Lung (tissue), 12 donors: ENCODE data around the gene ARHGAP35. TPM values are rescaled to one million over a fixed set of nuclear protein-coding genes. Genes with fewer than 3 reads are reported as not detected.
"Not testable (repeated sequence)": the region's sequence is repeated elsewhere in the genome, so short reads cannot be mapped to it uniquely, and the experiment has no call there.

Experiments
- ATAC-seq: fragments of 200-7000 bp; cut with Tn5 transposase; one replicate; pipeline ENCODE4 v1.9.1; 2020; ENCODE audit warnings: moderate number of reproducible peaks; ENCODE audit not compliant: insufficient read depth, low FRiP score
- DNase-seq, 3 donors: peaks; one replicate each; pipeline ENCODE4 v3.0.0-alpha.2; 2013 to 2017
- H3K27ac ChIP-seq, 2 donors: one replicate each; pipeline ENCODE4 v1.5.1; 2013; ENCODE audit warnings: mild to moderate bottlenecking in 2 of 2, moderate library complexity in 2 of 2, control low read depth in 1 of 2, inconsistent platforms in 1 of 2, low read depth in 1 of 2, low read length in 1 of 2
- H3K27me3 ChIP-seq, 3 donors: one replicate each; pipeline ENCODE4 v1.5.1; 2013; ENCODE audit warnings: low read length in 2 of 3; ENCODE audit not compliant: control insufficient read depth in 3 of 3, insufficient read depth in 3 of 3
- H3K36me3 ChIP-seq, 4 donors: one replicate each; pipeline ENCODE4 v1.5.1; 2013; ENCODE audit warnings: low read length in 4 of 4, mild to moderate bottlenecking in 1 of 4, moderate library complexity in 1 of 4; ENCODE audit not compliant: control insufficient read depth in 4 of 4, insufficient read depth in 4 of 4
- H3K4me1 ChIP-seq, 5 donors: one replicate each; pipeline ENCODE4 v1.5.1; 2013; ENCODE audit warnings: low read length in 5 of 5, mild to moderate bottlenecking in 2 of 5, moderate library complexity in 1 of 5; ENCODE audit not compliant: control insufficient read depth in 5 of 5, insufficient read depth in 5 of 5
- H3K4me3 ChIP-seq: one replicate; pipeline ENCODE4 v1.5.1; 2013; ENCODE audit warnings: mild to moderate bottlenecking, control low read depth, moderate library complexity
- H3K9ac ChIP-seq, 2 donors: one replicate each; pipeline ENCODE4 v1.5.1; 2013; ENCODE audit warnings: low read length in 2 of 2, control low read depth in 1 of 2; ENCODE audit not compliant: insufficient read depth in 1 of 2
- H3K9me3 ChIP-seq, 4 donors: one replicate each; pipeline ENCODE4 v1.5.1; 2013; ENCODE audit warnings: low read length in 3 of 4, mild to moderate bottlenecking in 1 of 4, moderate library complexity in 1 of 4; ENCODE audit not compliant: control insufficient read depth in 4 of 4, insufficient read depth in 3 of 4
- CTCF ChIP-seq: IDR thresholded peaks from 2 replicates; pipeline ENCODE4 v1.5.1; 2012; ENCODE audit warnings: mild to moderate bottlenecking; ENCODE audit errors: control extremely low read depth, extremely low read depth
- WGBS, 2 donors: extraction: QIAGEN DNeasy Blood & Tissue Kit; methylation state at CpG; one replicate each; pipeline ENCODE4 v1.1.7; 2013; 5-methylcytosine and 5-hydroxymethylcytosine counted together
- polyA plus RNA-seq, 2 donors: library from polyadenylated mRNA; stranded (reverse); fragments of 200-250 nt; gene quantifications; one replicate each; pipeline ENCODE4 v1.2.1, GENCODE V29; 2013
- total RNA-seq, 2 donors: library from RNA; depleted of rRNA in 1 of 2; stranded (reverse); fragments of >200 nt in 1 of 2; gene quantifications; one replicate each; pipeline ENCODE4 v1.2.1, GENCODE V29; 2014 to 2021
- donor health status: control.
- donor health status: control.
- donor health status: Bipolar disorder and iron deficiency.
- donor health status: healthy.
- donor health status: DM: yes; HTN: yes; CAD: no.

ARHGAP35 gene
- total and polyA plus RNA-seq, 4 donors: 12.2 to 53.5 (median 36.5) TPM

- TF ChIP-seq CTCF: no peak
- Histone ChIP-seq H3K4me1 (peaks cover 12 to 34% (median 19%) of the 10 kb centered on the region in 5 donors), H3K27ac (no peak overlapping the region), H3K9me3 (no peaks in the 10 kb centered on the region), H3K9ac (no peak overlapping the region), H3K4me3 (no peak overlapping the region), H3K36me3 (peaks cover 0 to 2% (median 0%) of the 10 kb centered on the region in 4 donors), H3K27me3 (no peaks in the 10 kb centered on the region)
- WGBS, 2 donors: 89 to 93% methylated on average over 4 of the region's 4 CpGs
- DNase-seq (no peak), ATAC-seq (no peak)
Measured at GRCh38 chr19:46868025-46868802, 7.4 kb downstream of the ARHGAP35 start.

- ATAC-seq, H3K9me3 ChIP-seq, H3K27ac ChIP-seq, H3K4me3 ChIP-seq, DNase-seq, H3K27me3 ChIP-seq, H3K36me3 ChIP-seq, H3K9ac ChIP-seq: not testable (repeated sequence)
- H3K4me1 ChIP-seq: peaks cover 1 to 11% (median 7%) of the 10 kb centered on the region in 5 donors
- 92 to 94% methylated on average over 5 of the region's 5 CpGs for WGBS, 2 donors
Measured at GRCh38 chr19:46871173-46871572, 10.4 kb downstream of the ARHGAP35 start.

- no peaks in the 10 kb centered on the region for H3K9me3 ChIP-seq
- H3K9ac ChIP-seq: no peak overlapping the region
- no peaks in the 10 kb centered on the region for H3K4me1 ChIP-seq
- peak overlapping the region in 1 of 2 donors; percentile 29 for H3K27ac ChIP-seq
- no peak for DNase-seq
- no peak overlapping the region for H3K4me3 ChIP-seq
- no peaks in the 10 kb centered on the region for H3K27me3 ChIP-seq
- no peak for ATAC-seq
- no peak for TF ChIP-seq CTCF
- 81 to 84% methylated on average over 4 of the region's 4 CpGs for WGBS, 2 donors
- peaks cover 0 to 2% (median 0%) of the 10 kb centered on the region in 4 donors for H3K36me3 ChIP-seq
Measured at GRCh38 chr19:46872967-46873366, 12.2 kb downstream of the ARHGAP35 start.

- ATAC-seq (no peak), DNase-seq (no peak)
- Histone ChIP-seq H3K9ac (no peak overlapping the region), H3K27ac (no peak overlapping the region), H3K4me3 (no peak overlapping the region), H3K4me1 (peaks cover 0 to 5% (median 0%) of the 10 kb centered on the region in 5 donors), H3K36me3 (peaks cover 0 to 2% (median 0%) of the 10 kb centered on the region in 4 donors), H3K27me3 (no peaks in the 10 kb centered on the region), H3K9me3 (no peaks in the 10 kb centered on the region)
- no peak for TF ChIP-seq CTCF
- WGBS, 2 donors: 78 to 86% methylated on average over 4 of the region's 4 CpGs
Measured at GRCh38 chr19:46875234-46875633, 14.4 kb downstream of the ARHGAP35 start.
